Parathyroid adenoma (tissue), 2 donors: ENCODE measurements around the gene PRKAR1B.

ENCODE experiments used
- H2AFZ ChIP-seq: fragments of 300-600 bp; sonication (generic); one replicate; pipeline ENCODE4 v1.7.0; 2017; ENCODE audit warnings: antibody characterized with exemption, mild to moderate bottlenecking
- H3K27ac ChIP-seq: fragments of 300-600 bp; sonication (generic); one replicate; pipeline ENCODE4 v1.7.0; 2017
- H3K27me3 ChIP-seq: fragments of 300-600 bp; sonication (generic); one replicate; pipeline ENCODE4 v1.7.0; 2017; ENCODE audit warnings: low read length; ENCODE audit not compliant: control insufficient read depth, insufficient read depth
- H3K36me3 ChIP-seq: fragments of 300-600 bp; sonication (generic); one replicate; pipeline ENCODE4 v1.7.0; 2017; ENCODE audit warnings: low read length; ENCODE audit not compliant: control insufficient read depth, insufficient read depth
- H3K4me1 ChIP-seq: fragments of 300-600 bp; sonication (generic); one replicate; pipeline ENCODE4 v1.7.0; 2017; ENCODE audit warnings: control low read depth
- H3K4me2 ChIP-seq: fragments of 300-600 bp; sonication (generic); one replicate; pipeline ENCODE4 v1.7.0; 2017; ENCODE audit warnings: low read length
- H3K4me3 ChIP-seq: fragments of 300-600 bp; sonication (generic); one replicate; pipeline ENCODE4 v1.7.0; 2017; ENCODE audit warnings: low read depth, low read length
- H3K79me2 ChIP-seq: fragments of 300-600 bp; sonication (generic); one replicate; pipeline ENCODE4 v1.7.0; 2017; ENCODE audit warnings: control low read depth
- H3K9ac ChIP-seq: fragments of 300-600 bp; sonication (generic); one replicate; pipeline ENCODE4 v1.7.0; 2017; ENCODE audit warnings: mild to moderate bottlenecking
- H3K9me3 ChIP-seq: fragments of 300-600 bp; sonication (generic); one replicate; pipeline ENCODE4 v1.7.0; 2017; ENCODE audit warnings: low read length; ENCODE audit not compliant: control insufficient read depth
- TF ChIP-seq, protein P1 (sequence below): fragments of 300-600 bp; sonication (generic); IDR thresholded peaks from one replicate; pipeline ENCODE4 v1.7.0; 2017; ENCODE audit warnings: antibody characterized with exemption, mild to moderate bottlenecking
- donor health status: primary hyperparathyroidism.

PRKAR1B gene

DNA sequence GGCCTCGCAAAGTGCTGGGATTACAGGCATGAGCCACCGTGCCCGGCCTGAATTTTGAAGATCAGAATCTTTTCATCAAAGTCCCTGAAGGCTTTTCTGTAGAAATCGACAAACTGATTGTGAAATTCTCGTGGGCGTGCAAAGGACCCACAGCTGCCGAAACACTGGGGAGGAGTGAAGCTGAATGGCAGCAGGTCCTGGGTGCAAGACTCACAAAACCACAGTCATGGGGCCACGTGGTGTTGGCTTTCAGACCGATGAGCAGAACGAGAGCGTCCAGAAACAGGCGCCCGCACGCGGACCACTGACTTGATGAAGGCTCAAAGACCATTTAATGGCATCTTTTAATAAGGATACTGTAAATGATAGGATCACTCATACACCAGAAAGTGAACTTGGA is 24.7 kb upstream of the PRKAR1B start:
- no peaks in the 10 kb centered on the region for H3K36me3 ChIP-seq
- H3K27ac ChIP-seq = no peak overlapping the region
- H3K4me3 ChIP-seq = no peak overlapping the region
- TF ChIP-seq, protein P1, sequence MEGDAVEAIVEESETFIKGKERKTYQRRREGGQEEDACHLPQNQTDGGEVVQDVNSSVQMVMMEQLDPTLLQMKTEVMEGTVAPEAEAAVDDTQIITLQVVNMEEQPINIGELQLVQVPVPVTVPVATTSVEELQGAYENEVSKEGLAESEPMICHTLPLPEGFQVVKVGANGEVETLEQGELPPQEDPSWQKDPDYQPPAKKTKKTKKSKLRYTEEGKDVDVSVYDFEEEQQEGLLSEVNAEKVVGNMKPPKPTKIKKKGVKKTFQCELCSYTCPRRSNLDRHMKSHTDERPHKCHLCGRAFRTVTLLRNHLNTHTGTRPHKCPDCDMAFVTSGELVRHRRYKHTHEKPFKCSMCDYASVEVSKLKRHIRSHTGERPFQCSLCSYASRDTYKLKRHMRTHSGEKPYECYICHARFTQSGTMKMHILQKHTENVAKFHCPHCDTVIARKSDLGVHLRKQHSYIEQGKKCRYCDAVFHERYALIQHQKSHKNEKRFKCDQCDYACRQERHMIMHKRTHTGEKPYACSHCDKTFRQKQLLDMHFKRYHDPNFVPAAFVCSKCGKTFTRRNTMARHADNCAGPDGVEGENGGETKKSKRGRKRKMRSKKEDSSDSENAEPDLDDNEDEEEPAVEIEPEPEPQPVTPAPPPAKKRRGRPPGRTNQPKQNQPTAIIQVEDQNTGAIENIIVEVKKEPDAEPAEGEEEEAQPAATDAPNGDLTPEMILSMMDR = no peak
- H3K4me1 ChIP-seq = no peaks in the 10 kb centered on the region
- H3K27me3 ChIP-seq = no peaks in the 10 kb centered on the region
- H3K79me2 ChIP-seq = peaks cover 14% of the 10 kb centered on the region
- H2AFZ ChIP-seq = no peak overlapping the region
- no peaks in the 10 kb centered on the region for H3K9me3 ChIP-seq
- no peak overlapping the region for H3K9ac ChIP-seq
- no peak overlapping the region for H3K4me2 ChIP-seq

DNA sequence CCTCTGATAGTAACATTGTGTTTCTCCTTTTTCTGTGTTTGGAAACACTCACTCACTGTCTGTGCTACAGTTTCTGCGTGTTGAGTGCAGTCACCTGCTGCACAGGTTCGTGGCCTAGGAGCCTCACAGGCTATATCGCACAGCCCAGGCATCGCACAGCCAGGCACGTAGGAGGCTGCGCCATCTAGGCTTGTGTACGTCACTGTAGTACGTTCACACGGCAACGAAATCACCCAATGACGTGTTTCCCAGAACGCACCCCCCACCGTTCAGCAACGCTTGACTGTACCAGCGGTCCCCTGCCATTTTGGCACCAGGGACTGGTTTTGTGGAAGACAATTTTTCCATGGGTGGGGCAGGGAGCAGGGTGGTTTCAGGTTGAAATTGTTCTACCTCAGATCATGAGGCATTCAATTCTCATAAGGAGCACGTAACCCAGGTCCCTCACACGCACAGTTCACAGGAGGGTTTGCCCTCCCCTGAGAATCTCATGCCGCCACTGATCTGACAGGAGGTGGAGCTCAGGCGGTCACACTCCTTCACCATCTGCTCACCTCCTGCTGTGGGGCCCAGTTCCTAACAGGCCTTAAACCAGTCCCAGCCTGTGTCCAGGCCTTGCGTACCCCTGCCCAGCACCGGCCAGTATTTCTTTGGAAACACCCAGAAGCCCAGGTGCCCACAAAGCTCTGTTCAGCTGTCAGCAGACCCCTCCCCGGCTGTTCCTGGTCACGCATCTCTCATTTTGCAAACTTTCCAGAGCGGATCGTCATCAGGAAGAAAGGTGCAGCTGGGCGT is 23.2 kb upstream of the PRKAR1B start:
- Histone ChIP-seq H3K4me2 (no peak overlapping the region), H3K79me2 (peaks cover 12% of the 10 kb centered on the region), H3K4me3 (no peak overlapping the region), H3K9me3 (no peaks in the 10 kb centered on the region), H3K27ac (no peak overlapping the region), H2AFZ (no peak overlapping the region), H3K27me3 (no peaks in the 10 kb centered on the region), H3K9ac (no peak overlapping the region), H3K36me3 (no peaks in the 10 kb centered on the region), H3K4me1 (no peaks in the 10 kb centered on the region)
- TF ChIP-seq, protein P1 = no peak

DNA sequence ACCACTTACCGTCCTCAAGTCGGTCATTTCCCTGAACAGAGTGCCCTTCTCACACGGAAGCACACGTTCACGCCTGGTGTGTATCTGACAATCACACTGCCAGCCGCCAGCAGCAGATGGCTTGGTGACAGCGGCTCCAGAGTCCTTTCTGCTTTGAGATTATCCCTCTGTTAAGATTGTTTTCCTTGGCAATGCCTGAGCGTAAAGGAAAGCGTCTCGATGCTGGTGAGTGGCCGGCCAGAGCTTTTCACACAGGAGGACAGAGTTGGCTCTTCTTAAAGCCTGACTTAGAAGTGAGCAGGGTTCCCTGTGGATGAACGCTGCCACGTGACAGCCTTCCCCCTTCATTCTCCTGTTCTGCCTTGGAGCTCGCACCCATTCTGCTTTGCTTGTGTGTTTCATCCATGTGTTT is 22.1 kb upstream of the PRKAR1B start:
- Histone ChIP-seq H3K9me3 (no peaks in the 10 kb centered on the region), H3K9ac (no peak overlapping the region), H3K36me3 (no peaks in the 10 kb centered on the region), H2AFZ (no peak overlapping the region), H3K79me2 (peaks cover 9% of the 10 kb centered on the region), H3K4me3 (peak overlapping the region; percentile 1), H3K27me3 (no peaks in the 10 kb centered on the region), H3K27ac (peak overlapping the region; percentile 16), H3K4me2 (peak overlapping the region; percentile 7), H3K4me1 (no peaks in the 10 kb centered on the region)
- TF ChIP-seq, protein P1 = no peak

DNA sequence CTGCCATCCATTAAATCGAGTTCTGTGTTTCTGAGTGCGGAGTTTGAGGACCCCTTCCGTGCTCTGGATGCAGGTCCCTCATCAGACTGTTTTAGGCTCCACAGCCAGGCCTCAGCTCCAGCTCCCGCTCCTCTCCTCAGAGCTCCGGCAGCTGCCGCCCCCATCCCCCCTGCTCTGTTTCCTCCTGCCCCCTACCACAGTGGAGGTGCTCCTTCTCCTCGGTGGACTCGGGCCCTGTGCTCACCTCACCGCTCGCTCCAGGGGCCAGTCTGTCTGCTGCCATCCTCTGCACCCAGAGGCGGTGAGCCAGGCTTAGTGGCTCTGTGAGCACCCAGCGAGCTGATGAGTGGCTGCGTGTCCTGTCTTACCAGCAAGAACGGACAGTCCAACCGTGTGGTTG is 21.4 kb upstream of the PRKAR1B start:
- H3K27ac ChIP-seq = no peak overlapping the region
- TF ChIP-seq, protein P1 = no peak
- H3K36me3 ChIP-seq = no peaks in the 10 kb centered on the region
- H3K4me2 ChIP-seq = no peak overlapping the region
- no peak overlapping the region for H3K9ac ChIP-seq
- H3K4me3 ChIP-seq = peak overlapping the region; percentile 1
- no peaks in the 10 kb centered on the region for H3K4me1 ChIP-seq
- H3K9me3 ChIP-seq = no peaks in the 10 kb centered on the region
- H2AFZ ChIP-seq = no peak overlapping the region
- peaks cover 9% of the 10 kb centered on the region for H3K79me2 ChIP-seq
- no peaks in the 10 kb centered on the region for H3K27me3 ChIP-seq

DNA sequence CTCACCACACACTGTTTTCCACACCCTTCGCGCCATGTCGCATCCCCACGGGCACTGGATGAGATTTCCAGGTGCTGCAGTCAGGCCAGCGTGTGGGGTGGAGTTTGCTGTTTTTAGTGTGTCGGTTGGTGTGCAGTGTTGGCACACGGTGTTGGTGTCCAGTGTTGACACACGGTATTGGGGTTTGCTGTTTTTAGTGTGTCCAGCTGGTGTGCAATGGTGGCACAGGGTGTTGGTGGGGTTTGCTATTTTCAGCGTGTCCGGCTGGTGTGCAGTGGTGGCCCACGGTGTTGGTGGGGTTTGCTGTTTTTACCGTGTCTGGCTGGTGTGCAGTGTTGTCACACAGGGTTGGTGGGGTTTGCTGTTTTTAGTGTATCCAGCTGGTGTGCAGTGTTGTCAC is 20.1 kb upstream of the PRKAR1B start:
- Histone ChIP-seq H3K9me3 (no peaks in the 10 kb centered on the region), H2AFZ (no peak overlapping the region), H3K4me1 (no peaks in the 10 kb centered on the region), H3K27ac (no peak overlapping the region), H3K4me3 (no peak overlapping the region), H3K36me3 (no peaks in the 10 kb centered on the region), H3K9ac (no peak overlapping the region), H3K4me2 (no peak overlapping the region), H3K27me3 (no peaks in the 10 kb centered on the region), H3K79me2 (peaks cover 7% of the 10 kb centered on the region)
- TF ChIP-seq, protein P1 = no peak
